NCI-H82 treated with DMSO at 0.1 percent for 48 hours (cell line): ENCODE results near the gene GRIK1.
"Not testable (repeated sequence)": the region's sequence is repeated elsewhere in the genome, so short reads cannot be mapped to it uniquely, and the experiment has no call there.

Source experiments
- DNase-seq: peaks from one replicate; lab custom pipeline; 2025; ENCODE audit not compliant: unreplicated experiment; lab: John Stamatoyannopoulos, UW

The GRIK1 gene

DNA sequence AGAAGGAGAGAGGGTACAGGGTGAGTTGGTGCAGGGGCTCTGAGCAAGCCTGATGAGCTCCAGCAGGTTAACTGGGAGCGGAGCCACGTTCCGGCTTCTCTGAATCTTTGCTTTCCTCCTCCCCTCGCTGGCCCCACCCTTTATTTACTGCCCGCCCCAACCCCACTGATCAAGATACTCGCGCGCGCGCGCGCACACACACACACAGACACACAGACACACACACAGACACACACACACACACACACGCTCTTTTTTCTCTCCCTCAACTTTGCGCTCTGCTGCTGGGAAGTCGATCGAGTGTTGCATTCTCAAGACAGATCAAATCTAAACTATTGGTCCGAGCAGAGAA lies at the start of gene GRIK1:
Gene GRIK1 (minus strand): TSS at position 73 of the 352 bp plus-strand sequence.
- no peak for DNase-seq

DNA sequence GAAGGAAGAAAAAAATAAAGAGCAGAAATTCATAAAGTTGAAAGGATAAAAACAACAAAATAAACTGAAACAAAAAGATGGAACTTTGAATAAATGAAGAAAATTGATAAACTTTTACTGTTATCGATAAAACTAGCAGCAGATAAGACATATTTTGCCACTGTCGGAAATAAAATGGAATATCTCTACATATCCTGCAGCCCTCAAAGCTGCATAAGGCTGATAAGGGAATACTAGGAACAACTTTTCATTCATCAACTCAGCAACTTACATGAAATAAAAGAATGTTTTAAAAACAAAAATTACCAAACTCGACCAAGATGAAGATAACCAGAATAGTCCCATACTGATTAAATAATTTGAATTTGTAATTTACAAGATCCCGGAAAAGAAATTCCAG lies 48.0 kb upstream of the GRIK1 start:
- no peak for DNase-seq

DNA sequence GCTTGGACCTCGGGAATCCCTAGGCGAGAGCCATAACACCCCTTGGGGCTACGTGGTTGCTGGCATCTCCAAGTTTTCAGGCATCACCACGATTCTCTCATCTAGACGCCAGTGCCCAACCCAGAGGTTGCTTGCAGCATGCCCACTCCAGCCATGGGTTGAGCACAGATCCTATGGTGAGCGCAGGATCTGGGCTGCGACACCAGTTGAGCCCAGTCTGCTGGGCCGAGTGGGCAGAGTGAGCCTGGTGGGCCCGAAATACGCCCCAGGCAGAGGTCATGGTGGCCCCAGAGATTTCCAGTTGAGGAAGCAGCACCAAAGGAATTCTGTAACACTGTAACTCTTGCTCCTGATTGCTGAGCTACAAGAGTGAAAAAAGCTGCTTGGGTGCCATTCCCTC lies 46.1 kb upstream of the GRIK1 start:
- no peak for DNase-seq

DNA sequence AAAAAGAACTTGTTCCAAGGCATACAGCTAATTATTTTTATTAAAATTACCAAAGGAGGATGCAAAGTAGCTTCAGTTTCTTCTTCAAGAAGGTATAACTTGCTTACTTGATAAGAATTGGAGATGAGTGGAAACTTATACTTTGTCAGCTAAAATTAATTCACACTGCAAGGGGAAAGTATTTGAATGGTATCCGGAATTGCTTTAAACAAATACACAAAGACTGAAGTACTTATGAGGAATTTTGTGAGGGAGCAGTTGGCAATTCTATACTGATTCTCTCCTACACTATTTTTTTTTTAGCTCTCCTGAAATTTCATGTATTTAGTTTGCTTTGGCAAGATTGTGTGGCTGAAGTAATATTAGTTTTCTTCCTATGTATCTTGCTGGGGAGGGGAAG lies 39.2 kb upstream of the GRIK1 start:
- no peak for DNase-seq

DNA sequence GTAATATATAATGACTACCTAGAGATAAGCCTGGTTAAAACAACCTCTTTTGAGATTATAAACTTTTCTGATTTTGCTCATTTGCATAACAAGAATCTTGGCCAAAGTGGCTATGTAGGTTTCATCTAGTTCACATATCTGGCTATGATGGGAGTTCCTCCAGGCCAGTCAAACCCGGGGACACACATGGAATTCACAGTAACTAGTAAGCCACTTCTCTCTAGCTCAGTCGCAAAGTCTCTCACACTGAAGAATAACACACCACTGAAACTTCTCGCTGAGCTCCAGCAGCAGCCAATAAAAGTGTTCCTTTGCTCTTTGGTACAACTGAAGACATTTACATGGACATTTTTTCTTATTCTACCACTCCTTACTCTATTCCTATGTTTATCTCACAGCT lies 36.0 kb upstream of the GRIK1 start:
- no peak for DNase-seq

DNA sequence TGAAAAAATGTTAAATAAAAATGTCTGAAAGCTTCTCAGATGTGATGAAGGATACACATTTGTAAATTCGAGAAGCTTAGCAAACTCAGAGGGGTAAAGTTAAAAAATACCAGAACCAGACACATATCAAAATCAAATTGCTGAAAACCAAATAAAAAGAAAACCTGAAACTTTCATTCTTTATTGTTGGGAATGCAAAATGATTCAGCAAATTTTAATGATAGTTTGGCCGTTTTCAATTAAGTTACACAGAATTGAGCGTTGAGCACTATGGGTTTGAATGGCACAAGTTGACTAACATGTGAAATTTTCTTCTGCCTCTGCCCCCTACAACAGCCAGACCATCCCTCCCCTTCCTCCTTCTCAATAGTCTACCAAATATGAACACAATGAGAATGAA lies 33.5 kb upstream of the GRIK1 start:
- no peak for DNase-seq

DNA sequence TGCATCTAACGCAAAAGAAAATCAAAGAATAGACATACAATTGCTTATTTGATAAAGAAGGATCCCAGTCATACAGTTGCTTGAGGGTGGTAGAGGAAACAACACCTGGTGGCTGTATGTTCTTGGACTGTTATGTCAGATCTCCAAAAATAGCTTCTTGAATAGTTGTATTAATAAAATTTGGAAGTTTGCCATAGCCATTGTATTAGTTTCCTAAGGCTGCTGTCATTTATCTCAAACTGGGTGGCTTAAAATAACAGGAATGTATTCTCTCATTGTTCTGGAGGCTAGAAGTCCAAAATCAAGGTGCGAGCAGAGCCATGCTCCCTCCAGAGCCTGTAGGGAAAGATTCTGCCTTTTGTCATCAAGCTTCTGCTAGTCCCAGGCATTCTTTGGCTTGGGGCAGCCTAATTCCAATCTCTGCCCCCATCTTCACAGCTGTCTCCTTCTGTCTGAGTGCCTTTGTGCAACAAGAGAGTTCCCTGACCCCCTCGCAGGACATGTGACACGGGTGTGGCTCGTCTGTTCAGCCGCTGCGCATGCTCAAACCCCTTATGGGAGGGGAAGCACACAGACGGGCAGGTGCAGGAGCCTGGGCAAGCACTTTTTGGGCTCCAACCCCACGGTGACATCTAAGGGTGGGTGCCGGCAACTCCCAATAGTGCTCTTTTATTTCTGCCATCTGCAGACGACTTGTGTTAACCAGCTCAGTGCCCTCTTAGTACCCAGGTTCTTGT lies 21.7 kb upstream of the GRIK1 start:
- DNase-seq = no peak

DNA sequence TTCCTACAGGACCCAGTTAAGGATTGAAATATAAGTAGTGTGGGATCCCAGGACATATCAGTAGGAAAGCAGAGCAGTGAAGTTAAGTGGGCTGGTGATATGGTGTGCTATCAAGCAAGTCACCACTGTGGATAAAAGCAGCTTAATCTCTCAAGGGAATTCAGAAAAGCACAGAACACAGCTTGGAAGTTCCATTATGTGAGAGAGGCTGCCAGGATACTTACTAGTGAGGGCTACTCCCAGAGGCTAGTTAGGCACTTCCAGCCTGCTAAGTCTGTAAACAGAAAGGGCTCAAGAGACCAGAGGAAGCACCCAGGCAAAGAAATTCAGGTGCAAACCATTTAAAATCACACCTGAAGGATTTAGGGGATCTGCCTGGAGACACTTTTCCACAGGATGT lies 18.8 kb upstream of the GRIK1 start:
- peak; percentile 30 for DNase-seq

DNA sequence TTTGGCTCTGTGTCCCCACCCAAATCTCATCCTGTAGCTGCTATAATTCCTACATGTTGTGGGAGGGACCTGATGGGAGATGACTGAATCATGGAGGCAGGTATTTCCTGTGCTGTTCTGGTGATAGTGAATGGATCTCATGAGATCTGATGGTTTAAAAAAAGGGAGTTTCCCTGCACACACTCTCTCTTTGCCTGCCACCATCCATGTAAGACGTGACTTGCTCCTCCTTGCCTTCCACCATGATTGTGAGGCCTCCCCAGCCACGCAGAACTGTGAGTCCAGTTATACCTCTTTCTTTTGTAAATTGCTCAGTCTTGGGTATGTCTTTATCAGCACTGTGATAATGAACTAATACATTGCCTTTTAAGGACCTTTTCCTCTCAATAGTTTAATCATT lies 18.2 kb upstream of the GRIK1 start:
- DNase-seq = not testable (repeated sequence)

DNA sequence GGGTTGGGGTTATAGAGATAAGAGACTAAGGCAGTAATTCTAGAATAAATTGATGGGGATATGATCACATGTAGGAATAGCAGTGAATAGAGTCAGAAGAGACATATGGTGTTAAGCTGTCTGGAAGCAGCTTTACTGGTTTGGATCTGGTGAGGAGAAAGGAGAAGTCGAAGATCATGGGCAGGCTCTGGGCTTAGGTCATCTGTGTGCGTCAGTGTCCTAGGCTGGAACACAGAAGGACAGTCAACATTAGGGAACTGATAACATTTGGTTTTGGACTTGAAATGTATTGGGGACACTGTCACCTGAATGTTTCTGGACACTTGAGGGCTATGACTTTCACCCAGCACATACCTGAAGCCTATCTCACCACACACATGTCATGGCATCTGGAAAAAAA lies 13.9 kb upstream of the GRIK1 start:
- DNase-seq = no peak

DNA sequence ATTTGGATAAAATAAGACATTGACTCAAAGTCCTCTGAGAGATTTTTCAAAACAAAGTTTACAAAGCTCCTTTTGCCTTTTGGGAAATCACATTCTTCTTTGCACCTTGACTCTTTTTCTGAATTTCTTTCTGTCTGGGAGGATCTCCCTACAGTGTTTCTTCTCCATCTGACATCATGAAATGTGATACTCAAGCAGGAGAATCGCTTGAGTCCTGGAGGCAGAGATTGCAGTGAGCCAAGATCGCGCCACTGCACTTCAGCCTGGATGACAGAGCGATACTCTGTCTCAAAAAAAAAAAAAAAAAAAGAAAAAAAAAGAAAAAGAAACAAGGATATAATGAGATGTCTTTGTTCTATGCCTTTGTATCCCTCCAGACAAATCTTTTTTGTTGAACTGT lies 13.3 kb upstream of the GRIK1 start:
- no peak for DNase-seq

DNA sequence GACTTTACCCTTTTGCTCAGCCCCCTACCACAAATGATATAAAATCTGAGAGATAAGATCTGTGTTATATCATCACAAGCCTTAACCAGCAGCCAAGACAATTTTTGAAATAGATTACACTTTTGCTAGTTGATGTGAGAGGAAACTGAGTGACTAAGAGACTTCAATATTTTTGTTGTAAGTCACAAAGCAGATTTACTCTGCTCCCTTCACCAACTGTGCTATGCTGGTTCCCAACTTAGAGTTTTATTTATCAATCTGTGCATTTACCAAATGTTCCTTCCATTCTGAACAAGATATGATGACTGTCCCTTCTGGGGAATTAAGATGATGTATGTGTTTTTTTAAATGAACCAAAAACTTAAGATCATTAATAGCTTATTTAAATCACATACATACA lies 12.1 kb upstream of the GRIK1 start:
- no peak for DNase-seq

DNA sequence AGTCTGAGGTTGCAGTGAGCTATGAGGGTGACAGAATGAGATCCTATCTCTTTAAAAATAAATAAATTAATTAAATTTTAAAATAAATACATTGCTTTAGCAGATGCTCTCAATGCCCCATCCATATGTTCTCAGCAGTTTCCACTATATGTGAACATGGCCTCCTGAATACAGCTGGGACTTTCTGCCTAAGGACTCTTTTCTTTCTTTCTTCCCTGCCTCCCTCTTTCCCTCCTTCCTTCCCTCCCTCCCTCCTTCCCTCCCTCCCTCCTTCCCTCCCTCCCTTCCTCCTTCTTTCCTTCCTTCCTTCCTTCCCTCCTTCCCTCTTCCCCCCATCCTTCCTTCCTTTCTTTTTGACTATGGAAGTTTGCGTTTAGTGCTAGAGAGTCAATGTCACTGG lies 10.2 kb upstream of the GRIK1 start:
- no peak for DNase-seq

DNA sequence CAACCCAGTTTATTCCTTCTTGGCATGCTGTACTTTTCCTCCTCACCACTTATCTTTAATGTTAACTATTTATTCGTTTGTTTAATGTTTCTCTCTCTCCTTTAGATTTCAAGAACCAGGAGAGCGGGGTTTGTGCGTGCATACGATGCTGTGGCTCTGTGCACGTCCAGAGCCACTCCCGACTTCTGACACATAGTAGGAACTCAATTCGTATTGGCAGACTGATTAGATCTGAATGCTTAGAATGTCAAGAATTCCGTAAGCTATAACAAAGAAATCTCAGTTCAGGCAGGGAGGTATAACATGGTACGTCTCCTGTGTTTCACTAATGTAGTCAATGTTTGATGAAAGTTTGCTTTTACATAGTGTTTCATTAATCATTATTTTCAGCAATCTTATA lies 7.3 kb upstream of the GRIK1 start:
- no peak for DNase-seq

DNA sequence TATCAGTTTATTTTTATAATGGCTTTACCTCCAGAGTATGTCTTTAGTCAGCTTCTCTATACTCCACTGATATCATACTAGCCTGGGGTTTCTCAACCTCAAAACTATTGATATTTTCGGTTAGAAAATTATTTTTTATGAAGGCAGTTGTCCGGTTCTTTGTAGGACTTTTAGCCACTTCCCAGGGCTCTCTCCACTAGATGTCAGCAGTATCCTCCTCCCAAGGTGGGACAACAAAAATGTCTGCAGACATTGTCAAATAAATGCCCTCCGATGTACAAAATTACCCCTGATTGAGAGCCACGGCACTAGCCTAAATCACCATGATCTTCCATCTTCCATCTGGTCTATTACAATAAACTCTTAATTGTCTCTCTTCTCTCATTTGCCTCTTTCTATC lies 4.1 kb upstream of the GRIK1 start:
- DNase-seq = no peak

DNA sequence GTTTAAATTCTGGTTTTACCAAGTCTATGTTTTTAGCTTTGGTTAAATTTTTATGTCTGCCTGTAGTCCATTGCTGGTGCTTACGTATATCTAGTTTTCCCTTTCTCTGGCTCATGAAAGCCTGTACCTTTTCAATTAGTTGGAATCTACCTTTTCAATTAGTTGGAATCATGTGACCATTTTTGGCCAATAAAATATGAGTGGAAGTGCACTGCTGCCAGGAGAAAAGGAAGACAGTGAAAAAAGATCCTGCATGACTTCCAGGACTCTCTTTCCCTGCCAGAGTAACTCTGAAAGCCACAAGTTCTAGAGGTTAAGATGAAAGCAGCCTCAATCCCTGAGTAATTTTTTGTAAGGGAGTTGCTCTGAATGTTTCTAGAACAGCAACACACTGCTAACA lies 2.2 kb upstream of the GRIK1 start:
- DNase-seq = no peak

DNA sequence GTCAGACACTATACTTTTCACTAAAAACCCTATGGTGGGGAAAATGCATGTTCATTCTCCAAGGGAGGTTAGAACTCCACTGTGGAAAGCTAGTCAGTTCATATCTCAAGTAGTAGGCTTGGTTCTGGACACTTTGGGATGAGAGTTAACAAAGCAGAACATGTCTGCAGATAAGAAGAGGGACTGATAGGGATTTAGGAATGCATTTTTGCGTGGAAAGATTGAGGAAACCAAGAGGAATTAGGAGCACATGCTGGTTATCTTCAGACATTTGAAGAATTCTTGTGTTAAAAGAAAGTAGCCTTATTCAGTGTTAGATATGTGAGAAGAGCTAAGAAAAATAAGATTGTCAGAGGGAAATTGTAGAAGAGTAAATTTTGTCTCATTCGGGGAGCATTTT lies 1.2 kb upstream of the GRIK1 start:
- DNase-seq = no peak

DNA sequence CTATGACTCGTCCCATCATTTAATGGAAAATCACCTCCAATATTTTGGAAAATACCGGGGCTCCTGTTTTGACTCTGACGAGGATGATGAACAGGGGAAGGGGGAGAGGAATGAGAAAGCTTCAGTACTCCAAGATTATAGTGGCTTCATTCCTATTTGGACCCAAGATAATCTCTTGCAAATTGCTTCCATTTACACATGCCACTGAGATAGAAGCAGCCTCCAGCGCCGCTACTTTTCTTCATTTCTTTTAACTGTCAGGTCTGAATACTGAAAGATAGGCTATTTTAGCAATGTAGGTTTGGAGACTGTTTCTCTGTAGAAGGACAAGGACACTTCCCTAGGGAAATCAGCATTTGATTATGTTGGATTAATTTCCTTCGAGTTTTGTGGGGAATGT lies 565 bp upstream of the GRIK1 start:
- no peak for DNase-seq

DNA sequence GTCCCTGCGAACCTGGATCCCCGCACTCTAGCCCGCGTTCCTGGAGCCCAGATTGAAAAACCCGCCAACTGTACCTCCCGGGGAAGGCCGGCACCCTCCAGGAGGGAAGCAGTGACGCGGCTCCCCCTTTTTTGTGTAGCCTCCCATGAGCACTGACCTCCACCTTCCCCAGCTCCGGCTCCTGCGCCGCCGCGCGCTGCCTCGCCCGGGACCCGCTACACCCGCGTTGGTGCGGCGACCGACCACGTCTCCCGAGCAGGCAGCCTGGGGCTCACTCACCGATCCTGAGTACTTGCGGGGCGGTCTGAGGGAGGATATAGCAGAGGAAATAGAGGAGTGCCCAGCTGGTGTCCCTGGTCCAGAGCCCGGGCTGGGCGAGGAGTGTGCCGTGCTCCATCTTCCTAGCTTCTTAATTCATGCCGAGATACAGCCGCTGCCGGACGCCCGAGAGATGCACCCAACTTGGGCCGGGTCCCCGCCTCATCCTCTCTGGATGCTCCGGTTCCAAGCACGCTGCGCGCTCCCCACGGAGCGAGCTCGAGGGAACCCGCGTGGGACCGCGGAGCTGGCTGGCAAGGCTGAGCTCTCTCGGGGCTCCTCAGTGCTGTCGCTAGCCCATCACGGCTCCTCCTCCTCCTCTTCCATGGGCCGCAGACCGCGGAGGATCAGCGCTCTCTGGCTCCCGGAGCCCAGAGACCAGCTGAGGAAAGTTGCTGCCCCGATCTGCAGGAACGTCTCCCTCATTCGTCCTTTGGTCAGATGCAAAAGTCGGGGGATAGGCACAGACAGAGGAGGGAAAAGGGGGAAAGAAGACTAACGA lies 482 bp downstream of the GRIK1 start:
- no peak for DNase-seq

DNA sequence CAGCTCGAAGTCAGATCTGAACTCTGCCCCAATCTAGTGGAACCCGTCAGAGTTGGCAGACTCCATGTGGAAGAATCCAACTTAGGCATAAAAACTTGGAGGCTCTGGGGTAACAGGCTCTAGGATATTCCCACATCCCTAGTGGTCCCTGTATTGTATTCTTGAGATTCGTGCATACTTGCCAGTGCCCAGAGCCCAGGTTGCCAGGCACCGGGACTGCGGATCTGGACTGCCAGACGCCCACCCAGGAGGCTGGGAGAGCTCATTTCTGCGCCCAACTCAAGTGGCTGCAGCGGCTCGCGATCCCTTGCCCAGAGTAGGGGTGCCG lies 1.1 kb downstream of the GRIK1 start:
- no peak for DNase-seq

DNA sequence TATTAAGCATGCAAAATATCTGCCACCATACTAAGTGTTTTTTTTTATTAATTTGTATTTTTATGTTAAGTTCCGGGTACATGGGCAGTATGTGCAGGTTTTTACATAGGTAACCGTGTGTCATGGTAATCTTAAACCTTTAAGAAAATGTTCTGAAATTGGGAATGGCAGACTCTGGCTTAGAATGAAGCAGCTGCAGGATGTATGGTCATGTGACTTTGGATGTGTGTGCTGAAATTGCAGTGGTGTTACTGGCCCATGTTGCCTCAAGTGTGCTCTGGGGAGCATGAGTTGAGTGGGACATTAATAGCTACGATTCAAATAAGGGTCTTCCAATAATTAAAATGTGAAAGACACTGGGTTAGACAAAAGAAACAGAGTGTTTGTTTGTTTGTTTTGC lies 6.7 kb downstream of the GRIK1 start:
- DNase-seq = no peak

DNA sequence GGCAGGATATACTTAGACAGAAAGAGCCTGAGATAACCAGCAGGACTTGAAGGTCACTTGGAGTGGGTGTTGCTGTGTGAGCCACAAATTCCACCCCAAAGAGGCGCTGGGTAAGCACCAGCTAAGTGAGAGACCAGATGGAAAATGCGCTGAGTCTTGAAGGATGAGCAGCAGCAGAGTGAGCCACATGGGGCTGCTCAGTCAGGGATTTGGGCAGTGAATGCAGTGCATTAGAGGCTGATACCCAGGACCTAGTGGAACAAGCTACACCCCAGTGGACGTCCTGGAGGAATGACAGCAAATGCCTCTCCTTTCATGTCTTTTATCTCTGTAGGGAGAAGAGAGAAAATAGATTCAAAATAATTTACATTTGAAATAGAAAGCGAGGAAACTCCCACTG lies 11.3 kb downstream of the GRIK1 start:
- no peak for DNase-seq

DNA sequence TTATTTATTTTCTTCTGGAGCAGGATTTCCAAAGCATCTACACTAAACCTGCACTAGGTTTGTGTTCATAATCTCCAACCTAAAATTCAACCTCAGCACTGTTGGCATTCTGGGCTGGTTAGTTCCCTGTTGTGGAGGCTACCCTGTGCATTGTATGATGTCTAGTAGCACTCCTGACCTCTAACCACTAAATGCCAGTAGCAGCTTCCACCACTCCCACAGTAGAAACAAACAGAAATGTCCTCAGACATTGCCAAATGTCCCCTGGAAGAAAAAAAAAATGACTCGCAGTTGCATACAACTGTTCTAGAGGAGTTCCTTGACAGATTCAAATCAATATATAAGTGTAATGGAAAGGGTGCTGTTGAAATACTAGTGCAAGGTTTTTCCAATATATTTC lies 18.9 kb downstream of the GRIK1 start:
- DNase-seq = no peak
